MCF 10A (cell line): ENCODE results near the gene SIRPB2. TPM values are rescaled to one million over a fixed set of nuclear protein-coding genes. Genes with fewer than 3 reads are reported as not detected.

Experiments used
- BruUV-seq: library from RNA; stranded (reverse); fragments of 400-500 nt; replicated peaks from 2 replicates; lab custom pipeline; 2021; lab: Mats Ljungman, UMichigan
- CTCF ChIA-PET: fragments of 300-600 bp; sonication (Branson Sonifier 250); formaldehyde crosslinking; extraction: SDS; loops from one replicate; lab custom pipeline; 2021; ENCODE audit warnings: antibody characterized with exemption, inconsistent platforms; lab: Yijun Ruan, JAX
- POLR2A ChIA-PET: fragments of 300-600, 350-650 bp; sonication (Branson Sonifier 250); formaldehyde crosslinking; extraction: SDS; loops from one replicate; lab custom pipeline; 2020; ENCODE audit warnings: antibody characterized with exemption, inconsistent platforms; lab: Yijun Ruan, JAX
- DNase-seq: peaks from one replicate; pipeline ENCODE4 v3.0.0-alpha.2; 2018; ENCODE audit not compliant: unreplicated experiment
- H3K27ac Mint-ChIP-seq: one replicate; pipeline ENCODE4 v1.8.0; 2022; ENCODE audit warnings: mild to moderate bottlenecking, low read depth, mixed read lengths; ENCODE audit not compliant: unreplicated experiment
- H3K27me3 Mint-ChIP-seq: one replicate; pipeline ENCODE4 v1.8.0; 2022; ENCODE audit warnings: mixed read lengths; ENCODE audit not compliant: insufficient read depth, unreplicated experiment
- H3K36me3 Mint-ChIP-seq: one replicate; pipeline ENCODE4 v1.8.0; 2022; ENCODE audit warnings: mild to moderate bottlenecking, moderate library complexity, mixed read lengths; ENCODE audit not compliant: insufficient read depth, unreplicated experiment
- H3K4me1 Mint-ChIP-seq: one replicate; pipeline ENCODE4 v1.8.0; 2022; ENCODE audit warnings: mixed read lengths; ENCODE audit not compliant: insufficient read depth, unreplicated experiment
- H3K4me3 Mint-ChIP-seq: one replicate; pipeline ENCODE4 v1.8.0; 2022; ENCODE audit warnings: mild to moderate bottlenecking, moderate library complexity, mixed read lengths; ENCODE audit not compliant: unreplicated experiment
- H3K9me3 Mint-ChIP-seq: one replicate; pipeline ENCODE4 v1.8.0; 2022; ENCODE audit warnings: mixed read lengths; ENCODE audit not compliant: unreplicated experiment
- intact Hi-C: fragments of 100-400 bp; cut with micrococcal nuclease; formaldehyde crosslinking; loops from 2 replicates; pipeline ENCODE4 v1.14.1; 2022
- total RNA-seq: library from RNA; stranded (reverse); gene quantifications from 2 replicates; pipeline ENCODE4 v1.2.3, GENCODE V29; 2022
- TF ChIP-seq, protein P1 (sequence below): fragments of 200-600 bp; IDR thresholded peaks from one replicate; pipeline ENCODE4 v1.8.0; 2022; ENCODE audit warnings: antibody characterized with exemption, mild to moderate bottlenecking; ENCODE audit not compliant: unreplicated experiment

The SIRPB2 gene
- total RNA-seq, 1 experiment from 2014 or later, result 1.8 TPM

DNA sequence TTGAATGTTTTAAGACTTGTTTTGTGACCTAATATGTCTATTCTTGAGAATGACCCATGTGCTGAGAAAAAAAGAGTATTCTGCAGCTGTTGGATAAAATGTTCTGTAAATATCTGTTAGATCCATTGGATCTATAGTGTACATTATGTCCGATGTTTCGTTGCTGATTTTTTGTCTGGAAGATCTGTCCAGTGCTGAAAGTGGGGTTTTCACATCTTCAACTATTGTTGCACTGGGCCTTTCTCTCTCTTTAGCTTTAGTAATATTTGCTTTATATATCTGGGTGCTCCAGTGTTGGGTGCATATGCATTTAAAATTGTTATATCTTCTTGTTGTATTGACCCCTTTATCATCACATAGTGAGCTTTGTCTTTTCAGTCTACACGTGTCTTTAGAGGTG, 5.7 kb upstream of the SIRPB2 start:
- no peak for DNase-seq
- ChIA-PET POLR2A (interaction anchor here (1.1 to 5.3 kb wide), 3 partner anchors 12 to 28 kb away, joined by 5 to 107 read pairs (median 6); partner anchors contain the start of gene NSFL1C), CTCF (interaction anchor here (1.0 to 4.9 kb wide), 5 partner anchors 8 to 29 kb away, joined by 3 to 53 read pairs (median 4); partner anchors contain the start of gene NSFL1C)
- no peak overlapping the region for H3K27ac Mint-ChIP-seq
- no peak overlapping the region for H3K4me3 Mint-ChIP-seq
- no TSS peak for BruUV-seq
- peaks cover 24% of the 10 kb centered on the region for H3K4me1 Mint-ChIP-seq
- H3K36me3 Mint-ChIP-seq, result no peaks in the 10 kb centered on the region
- TF ChIP-seq, protein P1, sequence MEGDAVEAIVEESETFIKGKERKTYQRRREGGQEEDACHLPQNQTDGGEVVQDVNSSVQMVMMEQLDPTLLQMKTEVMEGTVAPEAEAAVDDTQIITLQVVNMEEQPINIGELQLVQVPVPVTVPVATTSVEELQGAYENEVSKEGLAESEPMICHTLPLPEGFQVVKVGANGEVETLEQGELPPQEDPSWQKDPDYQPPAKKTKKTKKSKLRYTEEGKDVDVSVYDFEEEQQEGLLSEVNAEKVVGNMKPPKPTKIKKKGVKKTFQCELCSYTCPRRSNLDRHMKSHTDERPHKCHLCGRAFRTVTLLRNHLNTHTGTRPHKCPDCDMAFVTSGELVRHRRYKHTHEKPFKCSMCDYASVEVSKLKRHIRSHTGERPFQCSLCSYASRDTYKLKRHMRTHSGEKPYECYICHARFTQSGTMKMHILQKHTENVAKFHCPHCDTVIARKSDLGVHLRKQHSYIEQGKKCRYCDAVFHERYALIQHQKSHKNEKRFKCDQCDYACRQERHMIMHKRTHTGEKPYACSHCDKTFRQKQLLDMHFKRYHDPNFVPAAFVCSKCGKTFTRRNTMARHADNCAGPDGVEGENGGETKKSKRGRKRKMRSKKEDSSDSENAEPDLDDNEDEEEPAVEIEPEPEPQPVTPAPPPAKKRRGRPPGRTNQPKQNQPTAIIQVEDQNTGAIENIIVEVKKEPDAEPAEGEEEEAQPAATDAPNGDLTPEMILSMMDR, result no peak
- intact Hi-C loops, result no loop called here
- no peaks in the 10 kb centered on the region for H3K27me3 Mint-ChIP-seq
- H3K9me3 Mint-ChIP-seq, result no peaks in the 10 kb centered on the region

DNA sequence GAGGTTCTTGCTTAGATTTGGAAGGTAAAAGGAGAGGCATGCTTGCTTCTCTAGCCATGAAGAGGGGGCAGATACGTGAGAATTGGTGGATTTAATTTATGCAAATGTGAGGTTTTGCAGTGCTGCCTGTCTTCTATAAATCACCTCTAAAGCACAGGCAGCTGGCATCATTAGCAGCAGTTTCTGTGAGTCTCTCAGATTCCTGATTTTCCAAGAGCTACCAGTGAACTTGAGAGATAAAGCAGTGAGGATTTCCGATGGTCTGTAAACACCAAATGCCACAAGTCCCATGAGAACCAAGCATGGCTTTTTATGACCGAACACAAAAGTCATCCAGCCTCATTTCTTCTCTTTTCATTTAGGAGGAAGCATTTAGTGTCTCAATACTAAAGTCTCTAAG, 3.2 kb upstream of the SIRPB2 start:
- Mint-ChIP-seq H3K36me3 (no peaks in the 10 kb centered on the region), H3K27me3 (no peaks in the 10 kb centered on the region)
- BruUV-seq, result no TSS peak

DNA sequence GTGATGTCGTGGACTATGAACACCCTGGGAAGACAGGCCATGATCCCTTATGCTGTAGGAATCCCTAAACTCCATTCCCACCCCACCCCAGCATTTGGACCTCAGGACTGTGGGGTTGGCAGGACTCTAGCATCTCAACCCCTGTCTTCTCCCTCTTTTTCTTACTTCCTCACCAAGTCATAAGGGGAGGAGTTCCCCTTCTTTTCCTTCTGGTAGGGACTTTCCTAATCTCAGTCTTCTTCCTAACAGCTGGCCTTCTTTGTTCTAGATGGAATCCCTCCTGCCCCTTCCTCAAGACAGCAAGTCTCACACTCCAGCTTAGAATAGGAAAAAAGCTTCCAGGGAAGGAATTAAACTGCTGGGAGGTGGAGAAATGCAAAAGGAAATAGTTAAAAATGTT, 2.3 kb upstream of the SIRPB2 start:
- Mint-ChIP-seq H3K4me1 (peaks cover 19% of the 10 kb centered on the region), H3K9me3 (no peaks in the 10 kb centered on the region), H3K27me3 (no peaks in the 10 kb centered on the region), H3K4me3 (no peak overlapping the region), H3K27ac (no peak overlapping the region), H3K36me3 (no peaks in the 10 kb centered on the region)
- DNase-seq, result no peak
- intact Hi-C loops, result no loop called here
- BruUV-seq, result no TSS peak
- TF ChIP-seq, protein P1, result no peak
- ChIA-PET CTCF (interaction anchor here (1.2 to 4.2 kb wide), 3 partner anchors 10 to 15 kb away, joined by 4 to 34 read pairs (median 9); no protein-coding TSS in a partner anchor), POLR2A (interaction anchor here (0.6 to 5.4 kb wide), 6 partner anchors 9 to 1029 kb away, joined by 3 to 122 read pairs (median 4); no protein-coding TSS in a partner anchor)

More for the DNA sequence above, 3.2 kb upstream of the SIRPB2 start:
- Mint-ChIP-seq H3K4me1 (peaks cover 19% of the 10 kb centered on the region), H3K9me3 (no peaks in the 10 kb centered on the region), H3K4me3 (no peak overlapping the region), H3K27ac (no peak overlapping the region)
- TF ChIP-seq, protein P1, result no peak
- no peak for DNase-seq
- intact Hi-C loops, result no loop called here
- POLR2A ChIA-PET, result interaction anchor here (1.1 kb wide), 1 partner anchor 9 kb away, joined by 4 read pairs; no protein-coding TSS in a partner anchor
- CTCF ChIA-PET, result interaction anchor here (0.6 to 4.2 kb wide), 5 partner anchors 9 to 20 kb away, joined by 3 to 34 read pairs (median 4); no protein-coding TSS in a partner anchor

DNA sequence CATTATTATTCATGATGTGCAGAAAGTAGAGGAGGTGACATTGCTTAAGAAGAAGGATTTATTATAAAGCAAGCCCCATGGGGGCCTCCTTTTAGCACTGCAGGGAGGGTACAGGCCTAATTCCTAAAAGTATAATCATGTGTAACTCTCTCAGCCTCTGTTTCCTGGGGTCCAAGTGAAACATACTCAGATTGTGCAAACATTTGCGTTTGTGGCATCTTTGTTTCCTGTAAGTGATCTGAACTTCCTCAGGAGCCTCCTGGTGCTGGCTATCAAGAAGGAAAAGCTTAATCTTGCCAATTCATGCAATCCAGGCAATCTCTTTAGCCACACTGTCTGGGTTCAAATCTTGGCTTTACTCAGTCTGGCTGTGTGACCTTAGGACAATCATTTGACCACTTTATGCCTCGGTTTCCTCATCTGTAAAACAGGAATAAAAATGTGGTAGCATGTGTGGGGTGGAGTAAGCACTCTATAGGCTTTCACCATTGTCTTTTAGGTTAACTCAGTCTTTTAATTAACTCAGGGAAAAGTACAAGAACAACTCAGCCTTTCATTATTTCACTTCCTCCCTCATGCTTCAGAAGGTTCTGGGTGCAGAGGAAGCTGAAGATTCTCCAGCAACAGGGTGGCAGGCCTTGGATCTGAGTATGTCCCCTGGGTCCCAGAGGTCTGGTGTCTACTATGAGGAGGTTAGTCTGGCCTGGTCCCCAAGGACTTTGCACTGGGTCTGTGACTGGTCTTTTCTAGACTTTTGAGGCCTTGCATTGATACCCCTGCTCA, 831 bp upstream of the SIRPB2 start:
- H3K27me3 Mint-ChIP-seq, result no peaks in the 10 kb centered on the region
- POLR2A ChIA-PET, result interaction anchor here (1.0 to 5.4 kb wide), 3 partner anchors 7 to 15 kb away, joined by 3 to 122 read pairs (median 108); no protein-coding TSS in a partner anchor
- no peak for DNase-seq

More for the DNA sequence above, 831 bp upstream of the SIRPB2 start:
- CTCF ChIA-PET, result interaction anchor here (0.8 to 5.5 kb wide), 4 partner anchors 12 to 23 kb away, joined by 3 to 46 read pairs (median 22); partner anchors contain the start of gene NSFL1C
- H3K36me3 Mint-ChIP-seq, result no peaks in the 10 kb centered on the region
- BruUV-seq, result no TSS peak
- intact Hi-C loops, result no loop called here
- H3K27ac Mint-ChIP-seq, result no peak overlapping the region
- H3K9me3 Mint-ChIP-seq, result no peaks in the 10 kb centered on the region
- no peak overlapping the region for H3K4me3 Mint-ChIP-seq
- TF ChIP-seq, protein P1, result no peak
- H3K4me1 Mint-ChIP-seq, result peaks cover 18% of the 10 kb centered on the region
